HG02678 (cell line): ENCODE measurements around the gene KIT.

Experiments
- ATAC-seq: cut with Tn5 transposase; IDR thresholded peaks from one replicate; pipeline ENCODE4 v1.9.1; 2021; ENCODE audit warnings: mild to moderate bottlenecking, moderate library complexity; ENCODE audit not compliant: unreplicated experiment

Gene KIT

DNA sequence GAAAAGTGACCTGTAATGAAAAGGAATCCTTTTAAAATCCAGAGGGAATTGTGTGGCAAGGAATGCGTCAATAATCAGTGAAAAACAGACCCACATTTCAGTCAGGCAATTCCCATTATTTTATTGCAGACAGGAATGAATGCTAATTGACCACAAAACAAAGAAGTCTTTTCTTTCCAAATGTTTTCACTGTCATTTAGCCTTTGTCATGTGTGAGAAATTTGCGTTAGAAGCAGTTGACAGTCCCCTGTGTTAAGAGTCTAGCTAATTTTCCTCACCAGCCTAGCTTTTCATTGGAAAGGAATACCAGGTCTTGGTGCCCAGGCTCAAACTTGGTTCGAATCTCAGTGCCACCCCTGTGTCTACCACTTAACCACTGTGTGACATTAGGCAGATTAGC, 83.4 kb downstream of the KIT start:
- ATAC-seq = no peak

DNA sequence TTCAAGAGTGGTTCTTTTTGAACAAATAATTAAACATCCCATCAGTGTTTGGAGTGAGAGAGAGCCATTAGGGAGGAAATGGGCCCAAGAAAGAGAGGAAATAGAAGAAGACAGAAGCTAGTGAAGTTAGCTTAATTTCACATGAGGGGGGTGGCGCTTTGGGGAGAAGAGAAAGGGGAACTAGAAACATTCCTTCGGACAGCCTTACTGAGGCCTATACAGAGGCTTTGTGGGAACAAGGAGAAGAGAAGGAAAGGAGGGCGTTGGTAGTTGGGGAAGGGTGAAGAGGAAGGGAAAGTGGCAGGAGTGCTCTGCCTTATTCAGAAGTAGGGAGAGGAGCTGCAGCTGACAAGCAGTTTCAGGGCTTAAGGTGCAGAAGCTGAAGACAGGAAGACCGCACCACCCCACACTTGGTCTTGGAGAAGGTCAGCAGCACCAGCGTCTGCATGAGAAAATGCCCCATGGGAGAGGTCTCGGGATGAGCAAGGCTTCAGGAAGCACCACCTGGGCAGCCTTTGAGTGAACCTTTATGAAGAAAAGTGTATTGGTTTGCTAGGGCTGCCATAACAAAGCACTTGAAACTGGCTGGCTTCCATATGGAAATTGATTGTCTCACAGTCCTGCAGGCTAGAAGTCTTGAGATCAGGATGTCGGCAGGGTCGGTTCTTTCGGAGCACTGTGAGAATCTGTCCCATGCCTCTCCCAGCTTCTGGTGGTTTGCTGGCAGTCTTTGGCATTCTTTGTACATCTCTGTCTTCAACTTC, 85.1 kb downstream of the KIT start:
- no peak for ATAC-seq

GRCh38 chr4:54743562-54743961, 85.8 kb downstream of the KIT start:
- no peak for ATAC-seq

DNA sequence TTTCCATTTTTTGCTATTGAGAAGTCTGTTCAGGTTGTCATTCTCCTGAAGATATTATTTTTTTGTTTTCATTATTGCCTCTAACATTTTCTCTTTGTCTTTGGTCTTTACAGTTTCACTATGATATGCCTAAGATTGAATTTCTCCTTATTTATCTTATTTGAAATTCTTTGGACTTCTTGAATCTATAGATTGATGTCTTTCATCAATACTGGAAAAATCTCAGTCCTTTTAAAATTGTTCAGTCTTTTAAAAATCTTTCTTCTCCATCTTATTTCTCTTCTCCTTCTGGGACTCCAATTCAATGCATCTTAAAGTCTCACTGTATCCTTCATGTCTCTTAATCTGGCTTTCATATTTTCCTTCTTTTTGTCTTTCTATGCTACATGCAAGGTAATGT, 86.7 kb downstream of the KIT start:
- ATAC-seq = no peak

GRCh38 chr4:54745031-54745770, 87.4 kb downstream of the KIT start:
- ATAC-seq = no peak

DNA sequence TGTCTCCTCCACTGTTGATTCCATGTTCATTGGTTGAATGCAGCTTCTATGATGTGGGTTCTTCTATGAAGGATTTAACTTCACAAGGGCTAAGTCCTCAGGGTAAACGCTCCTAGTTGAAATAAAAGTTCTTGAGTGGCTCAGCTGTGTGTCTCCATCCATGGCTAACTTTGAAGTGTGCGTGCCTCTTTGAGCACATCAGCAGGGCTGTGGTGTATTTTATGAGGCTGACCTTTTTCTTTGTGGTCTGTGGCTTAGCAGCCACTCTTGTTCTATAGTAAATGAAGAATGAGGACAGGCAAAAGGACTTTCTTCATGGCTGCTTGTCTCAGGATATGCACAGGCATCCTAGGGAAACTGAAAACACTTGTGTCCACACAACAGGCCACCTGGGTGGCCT, 88.5 kb downstream of the KIT start:
- ATAC-seq = peak; percentile 88

DNA sequence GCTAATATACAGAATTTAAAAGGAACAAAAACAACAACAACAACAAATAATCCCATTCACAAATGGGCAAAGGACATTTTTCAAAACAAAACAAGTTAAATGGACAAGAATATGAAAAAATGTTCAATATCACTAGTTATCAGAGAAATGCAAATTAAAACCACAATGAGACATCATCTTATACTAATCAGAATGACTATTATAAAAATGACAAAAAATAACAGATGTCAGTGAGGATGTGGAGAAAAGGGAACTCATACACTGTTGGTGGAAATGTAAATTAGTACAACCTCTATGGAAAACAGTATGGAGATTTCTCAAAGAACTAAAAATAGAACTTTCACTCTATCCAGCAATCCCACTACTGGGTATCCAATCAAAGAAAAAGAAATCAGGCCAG, 92.6 kb downstream of the KIT start:
- ATAC-seq = no peak

- ATAC-seq = no peak
These were observed 96.6 kb downstream of the KIT start for GRCh38 chr4:54754394-54754793.

- no peak for ATAC-seq
These were observed 106.7 kb downstream of the KIT start for GRCh38 chr4:54764476-54764875.

DNA sequence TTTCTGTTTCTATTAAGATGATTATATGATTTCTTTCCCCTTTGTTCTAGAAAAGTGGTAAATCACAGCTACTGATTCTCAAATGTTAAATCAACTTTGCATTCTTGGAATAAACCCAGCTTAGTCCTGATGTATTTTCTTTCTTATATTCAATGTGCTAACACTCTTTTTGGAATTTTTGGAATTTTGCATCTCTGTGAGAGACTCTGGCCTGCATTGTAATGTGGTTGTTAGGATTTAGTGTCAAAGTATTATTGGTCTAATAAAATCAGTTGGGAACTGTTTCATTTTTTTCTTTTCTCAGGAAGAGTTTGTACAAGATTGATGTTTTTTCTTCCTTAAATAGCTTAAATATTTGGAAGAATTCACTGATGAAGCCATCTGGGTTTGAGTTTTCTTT, 109.6 kb downstream of the KIT start:
- ATAC-seq = no peak

DNA sequence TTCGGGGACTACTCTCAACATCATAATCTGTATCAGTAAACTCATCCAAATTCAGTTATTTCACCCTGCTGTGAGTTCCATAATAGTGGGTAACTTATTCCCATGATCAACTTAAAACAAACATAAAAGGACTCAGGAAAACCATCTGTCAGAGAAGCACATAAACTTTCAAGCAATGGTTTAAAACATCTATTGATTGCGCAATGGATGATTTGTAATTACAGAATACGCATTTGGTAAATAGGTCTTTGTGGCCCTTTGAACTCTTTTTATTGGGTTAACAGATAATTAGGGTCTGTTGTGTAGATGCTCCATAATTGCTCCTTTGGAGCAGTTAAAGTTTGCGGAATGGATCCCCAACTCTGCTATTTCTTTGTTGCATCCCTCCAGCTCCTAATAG, 115.3 kb downstream of the KIT start:
- ATAC-seq = no peak

GRCh38 chr4:54779036-54779435, 121.3 kb downstream of the KIT start:
- ATAC-seq = no peak

DNA sequence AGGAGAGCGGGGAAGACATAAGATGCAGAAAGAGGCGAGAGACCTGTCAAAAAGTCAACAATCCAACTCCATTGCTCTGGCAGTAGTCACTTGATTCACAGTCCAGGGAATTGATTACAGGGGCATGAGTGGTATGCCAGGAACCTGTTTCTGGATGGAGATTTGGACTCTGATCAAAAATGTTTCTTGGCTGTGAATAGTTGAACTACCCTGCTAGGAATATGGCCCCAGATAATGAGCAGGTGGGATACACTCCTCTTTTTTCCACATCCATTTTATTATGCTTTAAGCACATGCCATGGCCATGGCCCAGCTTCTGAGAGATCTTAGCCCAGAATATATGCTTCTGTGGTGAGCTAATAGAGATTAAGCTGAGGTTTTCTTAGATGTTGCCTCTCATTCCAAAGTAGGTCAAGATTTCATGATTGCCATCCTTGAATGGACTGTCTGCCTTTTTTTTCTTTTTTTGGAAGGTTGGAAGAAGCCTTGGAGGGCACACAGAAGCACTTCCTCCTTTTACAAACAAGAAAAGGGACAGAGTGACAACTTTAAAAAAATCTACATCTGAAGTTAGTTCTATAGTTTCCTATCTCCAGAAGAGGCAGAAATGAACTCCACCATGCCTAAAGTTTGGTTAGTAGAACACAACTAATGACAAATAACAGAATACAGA, 121.9 kb downstream of the KIT start:
- no peak for ATAC-seq

- ATAC-seq = no peak
These were observed 122.4 kb downstream of the KIT start for GRCh38 chr4:54780149-54780495.

GRCh38 chr4:54781756-54782155, 124.0 kb downstream of the KIT start:
- ATAC-seq = no peak

DNA sequence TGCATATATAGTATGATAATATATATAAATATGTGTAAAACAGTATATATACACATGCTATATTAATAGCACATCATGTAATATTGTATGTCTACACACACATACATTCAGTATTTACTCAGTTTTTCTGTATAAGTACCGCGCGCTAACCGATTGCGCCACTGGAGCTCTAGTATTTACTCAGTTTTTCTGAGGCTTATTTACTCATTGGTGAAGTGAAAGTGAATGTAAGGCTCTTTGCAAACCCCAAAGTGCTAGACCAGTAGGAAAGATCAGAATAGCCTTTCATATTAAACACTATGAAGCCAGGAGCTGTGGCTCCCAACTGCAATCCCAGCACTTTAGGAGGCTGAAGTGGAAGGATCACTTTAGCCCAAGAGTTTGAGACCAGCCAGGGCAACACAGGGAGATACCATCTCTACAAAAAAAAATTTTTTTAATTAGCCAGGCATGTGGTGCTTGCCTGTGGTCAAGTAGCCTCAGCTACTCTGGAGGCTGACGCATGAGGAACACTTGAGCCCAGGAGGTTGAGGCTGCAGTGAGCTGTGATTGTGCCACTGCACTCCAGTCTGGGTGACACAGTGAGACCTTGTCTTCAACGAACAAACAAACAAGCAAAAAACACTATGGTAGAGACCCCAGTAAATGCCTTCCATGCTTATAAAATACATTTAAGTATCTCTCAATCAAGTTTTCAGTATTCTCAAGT, 125.8 kb downstream of the KIT start:
- peak; percentile 37 for ATAC-seq

GRCh38 chr4:54784161-54784671, 126.5 kb downstream of the KIT start:
- peak; percentile 72 for ATAC-seq
